ENCODE results near the gene SYT9. TPM values are rescaled to one million over a fixed set of nuclear protein-coding genes. Genes with fewer than 3 reads are reported as not detected.

The SYT9 gene
- total and polyA plus RNA-seq, 10 of the 15 experiments (the other 5 are each of a cell fraction or from before 2014, with no cell fraction given), result 0.03 TPM; not detected in 9

DNA sequence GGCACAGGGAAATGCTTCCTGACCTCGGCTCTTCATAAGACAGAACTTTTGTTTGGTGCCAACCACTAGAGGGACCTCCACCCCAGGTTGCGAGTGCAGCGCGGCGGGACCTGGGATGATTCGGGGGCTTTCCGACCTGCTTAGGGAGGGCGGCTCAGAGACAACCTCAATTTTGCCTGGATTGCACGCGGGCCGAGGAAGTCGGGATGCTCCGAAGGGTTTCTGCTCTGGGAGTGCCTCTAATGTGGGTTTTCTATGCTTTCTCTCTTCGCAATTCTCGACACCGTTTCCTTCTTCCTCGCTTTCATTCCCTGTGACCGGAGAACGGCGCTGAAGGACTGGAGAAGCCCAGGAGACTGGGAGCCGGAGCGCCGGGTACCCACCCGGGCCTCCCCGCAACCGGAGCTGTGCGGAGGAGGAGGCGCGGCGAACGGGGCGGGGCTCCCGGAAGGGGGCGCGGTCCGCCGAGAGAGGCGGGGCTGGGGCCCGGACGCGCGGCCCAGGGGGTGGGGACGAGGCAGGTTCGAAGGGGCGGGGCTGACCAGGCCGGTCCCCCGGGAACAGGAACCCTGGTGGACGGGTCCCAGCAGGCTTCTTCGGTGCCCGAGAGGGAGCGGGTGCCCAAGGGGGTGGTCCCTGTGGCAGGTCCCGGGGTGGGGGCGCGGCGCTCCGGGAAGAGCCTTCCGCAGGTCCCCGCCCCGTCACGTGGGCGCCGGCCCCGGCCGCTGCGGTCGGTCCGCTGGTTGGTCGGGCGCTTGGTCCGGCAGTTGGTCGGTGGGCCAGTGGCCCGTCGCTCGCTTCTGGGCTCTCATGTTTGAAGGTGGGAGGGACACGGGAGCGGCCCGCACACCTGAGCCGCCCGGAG is 261.8 kb downstream of the SYT9 start, which contains the start of gene PPFIBP2 (continued):
- TF ChIP-seq, protein P1, sequence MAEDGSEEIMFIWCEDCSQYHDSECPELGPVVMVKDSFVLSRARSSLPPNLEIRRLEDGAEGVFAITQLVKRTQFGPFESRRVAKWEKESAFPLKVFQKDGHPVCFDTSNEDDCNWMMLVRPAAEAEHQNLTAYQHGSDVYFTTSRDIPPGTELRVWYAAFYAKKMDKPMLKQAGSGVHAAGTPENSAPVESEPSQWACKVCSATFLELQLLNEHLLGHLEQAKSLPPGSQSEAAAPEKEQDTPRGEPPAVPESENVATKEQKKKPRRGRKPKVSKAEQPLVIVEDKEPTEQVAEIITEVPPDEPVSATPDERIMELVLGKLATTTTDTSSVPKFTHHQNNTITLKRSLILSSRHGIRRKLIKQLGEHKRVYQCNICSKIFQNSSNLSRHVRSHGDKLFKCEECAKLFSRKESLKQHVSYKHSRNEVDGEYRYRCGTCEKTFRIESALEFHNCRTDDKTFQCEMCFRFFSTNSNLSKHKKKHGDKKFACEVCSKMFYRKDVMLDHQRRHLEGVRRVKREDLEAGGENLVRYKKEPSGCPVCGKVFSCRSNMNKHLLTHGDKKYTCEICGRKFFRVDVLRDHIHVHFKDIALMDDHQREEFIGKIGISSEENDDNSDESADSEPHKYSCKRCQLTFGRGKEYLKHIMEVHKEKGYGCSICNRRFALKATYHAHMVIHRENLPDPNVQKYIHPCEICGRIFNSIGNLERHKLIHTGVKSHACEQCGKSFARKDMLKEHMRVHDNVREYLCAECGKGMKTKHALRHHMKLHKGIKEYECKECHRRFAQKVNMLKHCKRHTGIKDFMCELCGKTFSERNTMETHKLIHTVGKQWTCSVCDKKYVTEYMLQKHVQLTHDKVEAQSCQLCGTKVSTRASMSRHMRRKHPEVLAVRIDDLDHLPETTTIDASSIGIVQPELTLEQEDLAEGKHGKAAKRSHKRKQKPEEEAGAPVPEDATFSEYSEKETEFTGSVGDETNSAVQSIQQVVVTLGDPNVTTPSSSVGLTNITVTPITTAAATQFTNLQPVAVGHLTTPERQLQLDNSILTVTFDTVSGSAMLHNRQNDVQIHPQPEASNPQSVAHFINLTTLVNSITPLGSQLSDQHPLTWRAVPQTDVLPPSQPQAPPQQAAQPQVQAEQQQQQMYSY (CRISPR knock-in tag; IDR thresholded peaks at IDR 0.05), result no peak
- TF ChIP-seq, protein P2, sequence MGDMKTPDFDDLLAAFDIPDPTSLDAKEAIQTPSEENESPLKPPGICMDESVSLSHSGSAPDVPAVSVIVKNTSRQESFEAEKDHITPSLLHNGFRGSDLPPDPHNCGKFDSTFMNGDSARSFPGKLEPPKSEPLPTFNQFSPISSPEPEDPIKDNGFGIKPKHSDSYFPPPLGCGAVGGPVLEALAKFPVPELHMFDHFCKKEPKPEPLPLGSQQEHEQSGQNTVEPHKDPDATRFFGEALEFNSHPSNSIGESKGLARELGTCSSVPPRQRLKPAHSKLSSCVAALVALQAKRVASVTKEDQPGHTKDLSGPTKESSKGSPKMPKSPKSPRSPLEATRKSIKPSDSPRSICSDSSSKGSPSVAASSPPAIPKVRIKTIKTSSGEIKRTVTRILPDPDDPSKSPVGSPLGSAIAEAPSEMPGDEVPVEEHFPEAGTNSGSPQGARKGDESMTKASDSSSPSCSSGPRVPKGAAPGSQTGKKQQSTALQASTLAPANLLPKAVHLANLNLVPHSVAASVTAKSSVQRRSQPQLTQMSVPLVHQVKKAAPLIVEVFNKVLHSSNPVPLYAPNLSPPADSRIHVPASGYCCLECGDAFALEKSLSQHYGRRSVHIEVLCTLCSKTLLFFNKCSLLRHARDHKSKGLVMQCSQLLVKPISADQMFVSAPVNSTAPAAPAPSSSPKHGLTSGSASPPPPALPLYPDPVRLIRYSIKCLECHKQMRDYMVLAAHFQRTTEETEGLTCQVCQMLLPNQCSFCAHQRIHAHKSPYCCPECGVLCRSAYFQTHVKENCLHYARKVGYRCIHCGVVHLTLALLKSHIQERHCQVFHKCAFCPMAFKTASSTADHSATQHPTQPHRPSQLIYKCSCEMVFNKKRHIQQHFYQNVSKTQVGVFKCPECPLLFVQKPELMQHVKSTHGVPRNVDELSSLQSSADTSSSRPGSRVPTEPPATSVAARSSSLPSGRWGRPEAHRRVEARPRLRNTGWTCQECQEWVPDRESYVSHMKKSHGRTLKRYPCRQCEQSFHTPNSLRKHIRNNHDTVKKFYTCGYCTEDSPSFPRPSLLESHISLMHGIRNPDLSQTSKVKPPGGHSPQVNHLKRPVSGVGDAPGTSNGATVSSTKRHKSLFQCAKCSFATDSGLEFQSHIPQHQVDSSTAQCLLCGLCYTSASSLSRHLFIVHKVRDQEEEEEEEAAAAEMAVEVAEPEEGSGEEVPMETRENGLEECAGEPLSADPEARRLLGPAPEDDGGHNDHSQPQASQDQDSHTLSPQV (IDR thresholded peaks at IDR 0.05), result no peak
- TF ChIP-seq SP1 (IDR thresholded peaks at IDR 0.05; ENCODE audit: low read depth, low read length), result no peak
- TF ChIP-seq MXI1 (IDR thresholded peaks at IDR 0.05; ENCODE audit: low read depth, low read length), result peak; percentile 61
- no peak for TF ChIP-seq PML (IDR thresholded peaks at IDR 0.05; ENCODE audit: low read length)
- TF ChIP-seq, protein P3, sequence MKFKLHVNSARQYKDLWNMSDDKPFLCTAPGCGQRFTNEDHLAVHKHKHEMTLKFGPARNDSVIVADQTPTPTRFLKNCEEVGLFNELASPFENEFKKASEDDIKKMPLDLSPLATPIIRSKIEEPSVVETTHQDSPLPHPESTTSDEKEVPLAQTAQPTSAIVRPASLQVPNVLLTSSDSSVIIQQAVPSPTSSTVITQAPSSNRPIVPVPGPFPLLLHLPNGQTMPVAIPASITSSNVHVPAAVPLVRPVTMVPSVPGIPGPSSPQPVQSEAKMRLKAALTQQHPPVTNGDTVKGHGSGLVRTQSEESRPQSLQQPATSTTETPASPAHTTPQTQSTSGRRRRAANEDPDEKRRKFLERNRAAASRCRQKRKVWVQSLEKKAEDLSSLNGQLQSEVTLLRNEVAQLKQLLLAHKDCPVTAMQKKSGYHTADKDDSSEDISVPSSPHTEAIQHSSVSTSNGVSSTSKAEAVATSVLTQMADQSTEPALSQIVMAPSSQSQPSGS (IDR thresholded peaks at IDR 0.05; ENCODE audit: low read length), result no peak
- TF ChIP-seq KDM1A (IDR thresholded peaks at IDR 0.05; ENCODE audit: borderline replicate concordance), result no peak
- TF ChIP-seq NFYA (IDR thresholded peaks at IDR 0.05; ENCODE audit: borderline replicate concordance, low read depth, low read length), result no peak
- no peak for TF ChIP-seq MTA2 (IDR thresholded peaks at IDR 0.05; ENCODE audit: low read depth)
- no peak for TF ChIP-seq JUND (IDR thresholded peaks at IDR 0.05; ENCODE audit: low read depth, low read length)
- no peak for TF ChIP-seq STAT3 (IDR thresholded peaks at IDR 0.05; ENCODE audit: low read depth, low read length)
- TF ChIP-seq CBX5 (IDR thresholded peaks at IDR 0.05; ENCODE audit: low read depth), result no peak; the same call in 1 of the 2 replicates
- no peak for TF ChIP-seq BMI1 (IDR thresholded peaks at IDR 0.05; ENCODE audit: borderline replicate concordance)
- TF ChIP-seq RAD51 (IDR thresholded peaks at IDR 0.05), result peak; percentile 80
- TF ChIP-seq IRF4 (IDR thresholded peaks at IDR 0.05; ENCODE audit: low read depth, low read length), result 0 out of 2 replicates have a peak, but pooled peaks have one; percentile 36
- TF ChIP-seq, protein P4, sequence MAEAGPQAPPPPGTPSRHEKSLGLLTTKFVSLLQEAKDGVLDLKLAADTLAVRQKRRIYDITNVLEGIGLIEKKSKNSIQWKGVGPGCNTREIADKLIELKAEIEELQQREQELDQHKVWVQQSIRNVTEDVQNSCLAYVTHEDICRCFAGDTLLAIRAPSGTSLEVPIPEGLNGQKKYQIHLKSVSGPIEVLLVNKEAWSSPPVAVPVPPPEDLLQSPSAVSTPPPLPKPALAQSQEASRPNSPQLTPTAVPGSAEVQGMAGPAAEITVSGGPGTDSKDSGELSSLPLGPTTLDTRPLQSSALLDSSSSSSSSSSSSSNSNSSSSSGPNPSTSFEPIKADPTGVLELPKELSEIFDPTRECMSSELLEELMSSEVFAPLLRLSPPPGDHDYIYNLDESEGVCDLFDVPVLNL (IDR thresholded peaks at IDR 0.05; ENCODE audit: low read depth, low read length), result no peak

Measured in GM12878 (cell line).